Endothelial cell of umbilical vein (primary cell): ENCODE results near the gene ATP6V1G1. TPM values are rescaled to one million over a fixed set of nuclear protein-coding genes. Genes with fewer than 3 reads are reported as not detected.

ENCODE experiments used
- BruUV-seq: library from RNA; stranded (reverse); fragments of 400-500 nt; replicated peaks from 2 replicates; lab custom pipeline; 2021; lab: Mats Ljungman, UMichigan
- CTCF ChIA-PET: fragments of 300-600, 350-600 bp; sonication (Branson Sonifier 250); formaldehyde crosslinking; loops from one replicate; lab custom pipeline; 2021; ENCODE audit warnings: antibody characterized with exemption, inconsistent platforms; lab: Charles Lee
- POLR2A ChIA-PET: fragments of 300-600, 350-600 bp; sonication (Branson Sonifier 250); formaldehyde crosslinking; loops from one replicate; lab custom pipeline; 2021; ENCODE audit warnings: antibody characterized with exemption, inconsistent platforms; lab: Charles Lee
- DNase-seq: peaks from one replicate; pipeline ENCODE4 v3.0.0-alpha.2; 2011; ENCODE audit warnings: low read depth, low spot score
- FAIRE-seq: peaks from 2 replicates; lab custom pipeline; 2011; peaks lifted over from hg19 to GRCh38; lab: Jason Lieb, UNC
- H2AFZ ChIP-seq: 2 replicates; pipeline ENCODE4 v1.6.0; 2012; ENCODE audit warnings: low read depth, low read length, control low read depth, inconsistent platforms
- H3K27ac ChIP-seq: 2 replicates; pipeline ENCODE4 v1.5.1; 2011; ENCODE audit warnings: low read depth, mild to moderate bottlenecking, control low read depth, low read length, moderate library complexity; ENCODE audit not compliant: insufficient read depth
- H3K27me3 ChIP-seq, 2 experiments: 2 replicates each; pipeline versions ENCODE4 v1.6.0 to v1.6.1; 2011; ENCODE audit warnings: low read length in 2 of 2, mixed read lengths in 1 of 2; ENCODE audit not compliant: control insufficient read depth in 2 of 2, insufficient read depth in 2 of 2
- H3K36me3 ChIP-seq, 2 experiments: 2 replicates in 1 of 2; 3 replicates in 1 of 2; pipeline ENCODE4 v1.5.1; 2011; ENCODE audit warnings: low read length in 2 of 2, mild to moderate bottlenecking in 1 of 2, moderate library complexity in 1 of 2; ENCODE audit not compliant: control insufficient read depth in 2 of 2, insufficient read depth in 2 of 2; ENCODE audit errors: extremely low read depth in 1 of 2
- H3K4me1 ChIP-seq: 3 replicates; pipeline ENCODE4 v1.5.1; 2011; ENCODE audit warnings: mild to moderate bottlenecking, low read length; ENCODE audit not compliant: control insufficient read depth, insufficient read depth; ENCODE audit errors: extremely low read depth
- H3K4me2 ChIP-seq: 2 replicates; pipeline ENCODE4 v1.6.1; 2011; ENCODE audit warnings: low read length, control low read depth, mixed read lengths; ENCODE audit not compliant: insufficient read depth
- H3K4me3 ChIP-seq, 3 experiments: fragments of 200-600 bp in 1 of 3; sonication (generic), shearing (Covaris generic) in 1 of 3; replicated peaks in 1 of 3; 2 replicates each; pipeline ENCODE4 v1.5.1; 2011 to 2016; ENCODE audit warnings: control low read depth in 3 of 3, low read length in 3 of 3, mild to moderate bottlenecking in 2 of 3, inconsistent platforms in 1 of 3, low read depth in 1 of 3, moderate library complexity in 1 of 3; ENCODE audit not compliant: insufficient read depth in 1 of 3
- H3K79me2 ChIP-seq: 2 replicates; pipeline ENCODE4 v1.6.0; 2012; ENCODE audit warnings: low read length, inconsistent platforms; ENCODE audit not compliant: control insufficient read depth, insufficient read depth
- H3K9ac ChIP-seq: replicated peaks from 2 replicates; pipeline ENCODE3; 2011; ENCODE audit warnings: low read length, control low read depth; ENCODE audit not compliant: insufficient read depth; ENCODE audit errors: extremely low read depth
- H3K9me1 ChIP-seq: replicated peaks from 3 replicates; pipeline ENCODE4 v1.6.0; 2011; ENCODE audit warnings: mild to moderate bottlenecking, low read length; ENCODE audit not compliant: control insufficient read depth, insufficient read depth; ENCODE audit errors: extremely low read depth
- H3K9me3 ChIP-seq: replicated peaks from 2 replicates; pipeline ENCODE4 v1.5.1; 2012; ENCODE audit warnings: low read length, inconsistent platforms; ENCODE audit not compliant: control insufficient read depth, insufficient read depth
- H4K20me1 ChIP-seq: replicated peaks from 2 replicates; pipeline ENCODE3; 2011; ENCODE audit warnings: mild to moderate bottlenecking, low read length; ENCODE audit not compliant: control insufficient read depth, insufficient read depth; ENCODE audit errors: extremely low read depth
- EZH2 ChIP-seq: IDR thresholded peaks from 2 replicates; pipeline ENCODE4 v1.6.1; 2012; ENCODE audit warnings: borderline replicate concordance, low read depth, mild to moderate bottlenecking, moderate library complexity, low read length, inconsistent platforms; ENCODE audit not compliant: severe bottlenecking
- FOS ChIP-seq: IDR thresholded peaks from 2 replicates; pipeline ENCODE4 v1.6.1; 2011; ENCODE audit warnings: mild to moderate bottlenecking, low read length, moderate library complexity, borderline replicate concordance; ENCODE audit not compliant: insufficient read depth
- GATA2 ChIP-seq: IDR thresholded peaks from 2 replicates; pipeline ENCODE4 v1.7.0; 2011; ENCODE audit warnings: low read depth, mild to moderate bottlenecking, moderate library complexity, mixed read lengths, low read length; ENCODE audit not compliant: insufficient read length, insufficient read depth
- JUN ChIP-seq: IDR thresholded peaks from 2 replicates; pipeline ENCODE4 v1.6.1; 2011; ENCODE audit warnings: borderline replicate concordance, low read depth; ENCODE audit not compliant: insufficient read length, insufficient read depth
- MYC ChIP-seq: IDR thresholded peaks from one replicate; pipeline ENCODE4 v1.6.1; 2011; ENCODE audit warnings: mild to moderate bottlenecking, low read depth, low read length
- POLR2A ChIP-seq: IDR thresholded peaks from 2 replicates; pipeline ENCODE4 v1.6.1; 2012; ENCODE audit warnings: low read depth, mild to moderate bottlenecking, control low read depth, low read length
- POLR2AphosphoS5 ChIP-seq: IDR thresholded peaks from 2 replicates; pipeline ENCODE4 v1.6.1; 2012; ENCODE audit warnings: low read depth, mild to moderate bottlenecking, control low read depth, low read length, moderate library complexity; ENCODE audit not compliant: insufficient read depth
- dilution Hi-C: fragments of 300-500 bp; cut with MboI; formaldehyde crosslinking; loops from one replicate; pipeline ENCODE4 v1.15.0; 2019; ENCODE audit warnings: low sequenced_read_pairs; ENCODE audit not compliant: extremely low pct_ligation_motif_present
- intact Hi-C: fragments of 100-400 bp; cut with micrococcal nuclease; formaldehyde crosslinking; loops from one replicate; pipeline ENCODE4 v1.10.0; 2022
- polyA plus RNA-seq, 4 experiments: library from polyadenylated mRNA; depleted of rRNA in 3 of 4; stranded (reverse) in 3 of 4; unstranded in 1 of 4; fragments of >200 nt; gene quantifications; 2 replicates each; pipeline versions ENCODE4 v1.2.1 to v1.2.3, GENCODE V29; 2011 to 2012; ENCODE audit warnings: missing spikeins in 1 of 4
- total RNA-seq: library from RNA; stranded (reverse); gene quantifications from 2 replicates; pipeline ENCODE4 v1.2.3, GENCODE V29; 2021
- TF ChIP-seq, protein P1 (sequence below), 2 donors: IDR thresholded peaks; 1 replicate in 1 of 2; 2 replicates in 1 of 2; pipeline ENCODE4 v1.5.1; 2011; ENCODE audit warnings: low read length in 2 of 2, mild to moderate bottlenecking in 2 of 2, moderate library complexity in 2 of 2, control low read depth in 1 of 2, inconsistent platforms in 1 of 2, low read depth in 1 of 2; ENCODE audit not compliant: insufficient read depth in 1 of 2; ENCODE audit errors: extremely low read depth in 1 of 2
- TF ChIP-seq, protein P2 (sequence below): IDR thresholded peaks from 2 replicates; pipeline ENCODE4 v1.6.1; 2011; ENCODE audit not compliant: insufficient read depth, insufficient read length

Gene ATP6V1G1
- total and polyA plus RNA-seq, 2 donors (not counting 3 experiments of a cell fraction or from before 2014, with no cell fraction given), result 78.9 to 96.9 TPM

DNA sequence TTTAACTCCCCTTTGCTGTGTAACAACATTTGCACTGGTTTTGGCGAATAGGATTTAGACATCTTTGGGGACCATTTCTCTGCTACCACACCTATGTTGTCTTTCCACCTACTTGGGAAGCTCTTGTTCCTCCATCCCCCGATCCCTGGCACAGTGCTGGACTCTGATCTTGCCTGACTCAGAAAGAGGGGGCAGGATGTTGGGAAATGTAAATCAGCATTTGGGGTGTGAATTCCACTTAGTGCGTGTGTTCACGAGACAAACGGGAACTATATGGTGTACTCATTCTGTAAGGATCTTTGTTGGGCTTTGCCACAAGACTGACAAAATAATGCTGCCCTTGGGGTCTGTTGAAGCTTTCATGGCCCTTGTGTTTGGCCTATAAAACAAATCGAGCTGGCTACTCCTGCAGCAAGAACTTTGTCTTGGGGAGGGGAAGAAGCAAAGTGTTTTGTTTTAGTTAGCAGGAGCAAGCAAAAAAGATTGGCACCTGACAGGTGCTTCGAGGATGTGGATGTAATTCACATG is 42.1 kb downstream of the ATP6V1G1 start:
- intact Hi-C loops (no loop called here), dilution Hi-C loops (no loop called here)
- Histone ChIP-seq H3K27ac (no peak overlapping the region), H3K9me3 (no peaks in the 10 kb centered on the region), H3K27me3 (no peaks in the 10 kb centered on the region), H3K4me2 (no peak overlapping the region), H3K4me1 (no peaks in the 10 kb centered on the region), H3K9me1 (no peaks in the 10 kb centered on the region), H3K79me2 (no peaks in the 10 kb centered on the region), H3K4me3 (no peak overlapping the region), H4K20me1 (no peaks in the 10 kb centered on the region), H3K9ac (no peak overlapping the region), H2AFZ (no peak overlapping the region), H3K36me3 (peaks cover 0 to 8% of the 10 kb centered on the region in 2 experiments)
- DNase-seq (no peak), FAIRE-seq (no peak)
- ChIA-PET POLR2A (no interaction called here), CTCF (interaction anchor here (1.9 kb wide), 1 partner anchor 24 kb away, joined by 6 read pairs; no protein-coding TSS in a partner anchor)
- BruUV-seq, result no TSS peak
- TF ChIP-seq GATA2, result no peak
- TF ChIP-seq POLR2AphosphoS5, result no peak
- TF ChIP-seq, protein P1, sequence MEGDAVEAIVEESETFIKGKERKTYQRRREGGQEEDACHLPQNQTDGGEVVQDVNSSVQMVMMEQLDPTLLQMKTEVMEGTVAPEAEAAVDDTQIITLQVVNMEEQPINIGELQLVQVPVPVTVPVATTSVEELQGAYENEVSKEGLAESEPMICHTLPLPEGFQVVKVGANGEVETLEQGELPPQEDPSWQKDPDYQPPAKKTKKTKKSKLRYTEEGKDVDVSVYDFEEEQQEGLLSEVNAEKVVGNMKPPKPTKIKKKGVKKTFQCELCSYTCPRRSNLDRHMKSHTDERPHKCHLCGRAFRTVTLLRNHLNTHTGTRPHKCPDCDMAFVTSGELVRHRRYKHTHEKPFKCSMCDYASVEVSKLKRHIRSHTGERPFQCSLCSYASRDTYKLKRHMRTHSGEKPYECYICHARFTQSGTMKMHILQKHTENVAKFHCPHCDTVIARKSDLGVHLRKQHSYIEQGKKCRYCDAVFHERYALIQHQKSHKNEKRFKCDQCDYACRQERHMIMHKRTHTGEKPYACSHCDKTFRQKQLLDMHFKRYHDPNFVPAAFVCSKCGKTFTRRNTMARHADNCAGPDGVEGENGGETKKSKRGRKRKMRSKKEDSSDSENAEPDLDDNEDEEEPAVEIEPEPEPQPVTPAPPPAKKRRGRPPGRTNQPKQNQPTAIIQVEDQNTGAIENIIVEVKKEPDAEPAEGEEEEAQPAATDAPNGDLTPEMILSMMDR (IDR thresholded peaks at IDR 0.05; ENCODE audit: extremely low read depth in 1 of 2, insufficient read depth in 1 of 2, low read depth in 1 of 2, low read length in 2 of 2), result no peak
- TF ChIP-seq FOS, result no peak
- no peak for TF ChIP-seq EZH2
- TF ChIP-seq, protein P2, sequence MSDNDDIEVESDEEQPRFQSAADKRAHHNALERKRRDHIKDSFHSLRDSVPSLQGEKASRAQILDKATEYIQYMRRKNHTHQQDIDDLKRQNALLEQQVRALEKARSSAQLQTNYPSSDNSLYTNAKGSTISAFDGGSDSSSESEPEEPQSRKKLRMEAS, result no peak
- TF ChIP-seq POLR2A, result no peak
- no peak for TF ChIP-seq JUN
- TF ChIP-seq MYC, result no peak
